ENCODE results near the gene ESR1. TPM values are rescaled to one million over a fixed set of nuclear protein-coding genes. Genes with fewer than 3 reads are reported as not detected.
"Not testable (repeated sequence)": the region's sequence is repeated elsewhere in the genome, so short reads cannot be mapped to it uniquely, and the experiment has no call there.

ESR1 gene
- total RNA-seq, 2 donors from 2014 or later = 2.4 to 3.9 TPM

DNA sequence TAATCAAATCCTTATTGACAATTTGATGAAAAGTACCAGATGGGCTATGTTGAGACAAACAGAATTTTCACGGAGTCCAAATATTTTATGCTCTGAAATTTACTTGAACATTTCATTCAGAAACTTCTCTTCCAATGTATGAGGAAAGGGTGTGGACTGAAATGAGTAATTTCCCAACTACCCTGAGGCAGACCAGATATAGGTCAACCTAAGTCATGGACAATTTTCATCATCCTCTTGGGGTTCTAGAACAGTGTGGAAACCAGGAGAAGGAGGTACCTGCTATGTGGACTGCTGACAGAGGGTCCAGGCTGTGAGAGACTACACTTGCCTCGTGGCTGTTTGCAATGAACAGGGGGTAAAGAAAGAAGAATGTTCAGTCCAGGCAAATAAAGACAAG, 323.0 kb downstream of the ESR1 start:
- H3K4me1 Mint-ChIP-seq = peaks cover 4% of the 10 kb centered on the region
- no peak overlapping the region for H3K27ac Mint-ChIP-seq
- H3K9me3 ChIP-seq (ENCODE audit: control insufficient read depth, low read length, poor library complexity, severe bottlenecking) = no peaks in the 10 kb centered on the region
- ATAC-seq (no peak), DNase-seq (no peak)
- H3K27me3 Mint-ChIP-seq = no peaks in the 10 kb centered on the region
- no peak overlapping the region for H3K4me3 Mint-ChIP-seq
- H3K36me3 Mint-ChIP-seq (ENCODE audit: low read depth) = peaks cover 11% of the 10 kb centered on the region

- H3K4me1 Mint-ChIP-seq = peaks cover 7% of the 10 kb centered on the region
- no peak for ATAC-seq
- H3K9me3 ChIP-seq (ENCODE audit: control insufficient read depth, low read length, poor library complexity, severe bottlenecking) = no peaks in the 10 kb centered on the region
- H3K27ac Mint-ChIP-seq = peak overlapping the region; percentile 11
- H3K36me3 Mint-ChIP-seq (ENCODE audit: low read depth) = peaks cover 11% of the 10 kb centered on the region
- no peaks in the 10 kb centered on the region for H3K27me3 Mint-ChIP-seq
- no peak for DNase-seq
- no peak overlapping the region for H3K4me3 Mint-ChIP-seq
Measured at GRCh38 chr6:152135755-152136448, 328.4 kb downstream of the ESR1 start.

- Mint-ChIP-seq H3K36me3 (ENCODE audit: low read depth) (peaks cover 11% of the 10 kb centered on the region), H3K27ac (no peak overlapping the region), H3K4me1 (peaks cover 7% of the 10 kb centered on the region), H3K27me3 (no peaks in the 10 kb centered on the region), H3K4me3 (no peak overlapping the region)
- no peaks in the 10 kb centered on the region for H3K9me3 ChIP-seq (ENCODE audit: control insufficient read depth, low read length, poor library complexity, severe bottlenecking)
- DNase-seq (no peak), ATAC-seq (no peak)
Measured at GRCh38 chr6:152136449-152136825, 329.0 kb downstream of the ESR1 start.

DNA sequence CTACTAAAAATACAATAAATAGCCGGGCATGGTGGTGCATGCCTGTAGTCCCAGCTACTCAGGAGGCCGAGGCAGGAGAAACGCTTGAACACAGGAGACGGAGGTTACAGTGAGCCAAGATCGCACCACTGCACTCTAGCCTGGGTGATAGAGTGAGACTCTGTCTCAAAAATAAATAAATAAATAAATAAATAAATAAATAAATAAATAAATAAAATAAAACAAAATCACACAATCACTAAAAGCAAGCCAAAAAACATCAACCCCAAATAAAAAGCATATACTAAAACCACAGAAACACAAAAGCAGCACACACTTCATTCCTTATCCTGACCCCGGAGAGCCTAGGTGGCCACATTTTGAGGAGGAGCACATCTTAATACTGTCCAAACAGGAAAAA, 330.9 kb downstream of the ESR1 start:
- not testable (repeated sequence) for DNase-seq; H3K4me3 Mint-ChIP-seq; H3K9me3 ChIP-seq (ENCODE audit: control insufficient read depth, low read length, poor library complexity, severe bottlenecking); ATAC-seq; H3K27ac Mint-ChIP-seq; H3K27me3 Mint-ChIP-seq; H3K4me1 Mint-ChIP-seq
- peaks cover 11% of the 10 kb centered on the region for H3K36me3 Mint-ChIP-seq (ENCODE audit: low read depth)

- H3K36me3 Mint-ChIP-seq (ENCODE audit: low read depth) = peaks cover 9% of the 10 kb centered on the region
- ATAC-seq = no peak
- peaks cover 6% of the 10 kb centered on the region for H3K4me1 Mint-ChIP-seq
- no peak for DNase-seq
- no peak overlapping the region for H3K4me3 Mint-ChIP-seq
- no peaks in the 10 kb centered on the region for H3K9me3 ChIP-seq (ENCODE audit: control insufficient read depth, low read length, poor library complexity, severe bottlenecking)
- H3K27ac Mint-ChIP-seq = no peak overlapping the region
- H3K27me3 Mint-ChIP-seq = no peaks in the 10 kb centered on the region
Measured at GRCh38 chr6:152142105-152142504, 334.6 kb downstream of the ESR1 start.

- no peaks in the 10 kb centered on the region for H3K27me3 Mint-ChIP-seq
- no peak overlapping the region for H3K4me3 Mint-ChIP-seq
- H3K9me3 ChIP-seq (ENCODE audit: control insufficient read depth, low read length, poor library complexity, severe bottlenecking) = no peaks in the 10 kb centered on the region
- H3K36me3 Mint-ChIP-seq (ENCODE audit: low read depth) = peaks cover 14% of the 10 kb centered on the region
- no peak for DNase-seq
- H3K4me1 Mint-ChIP-seq = peaks cover 11% of the 10 kb centered on the region
- no peak overlapping the region for H3K27ac Mint-ChIP-seq
- ATAC-seq = no peak
Measured at GRCh38 chr6:152143359-152143758, 335.9 kb downstream of the ESR1 start.

DNA sequence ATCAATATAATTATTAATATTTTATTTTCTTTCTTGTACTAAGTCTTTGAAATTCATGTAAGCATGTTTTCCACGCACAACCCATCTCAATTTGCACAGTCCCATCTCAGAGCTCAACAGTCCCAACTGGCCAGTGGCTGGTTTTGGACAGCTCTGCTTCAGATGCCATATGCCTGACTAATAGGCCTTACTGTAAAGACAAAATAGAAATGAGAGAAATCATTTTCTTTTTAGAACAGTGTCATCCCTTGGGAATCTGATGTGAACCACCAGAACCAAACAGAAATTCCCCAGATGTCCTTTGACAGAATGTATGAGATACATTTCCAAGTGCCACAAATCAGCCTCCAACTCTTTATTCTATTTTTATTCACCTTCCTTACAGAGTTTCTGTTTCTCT, 338.9 kb downstream of the ESR1 start:
- no peak overlapping the region for H3K27ac Mint-ChIP-seq

DNA sequence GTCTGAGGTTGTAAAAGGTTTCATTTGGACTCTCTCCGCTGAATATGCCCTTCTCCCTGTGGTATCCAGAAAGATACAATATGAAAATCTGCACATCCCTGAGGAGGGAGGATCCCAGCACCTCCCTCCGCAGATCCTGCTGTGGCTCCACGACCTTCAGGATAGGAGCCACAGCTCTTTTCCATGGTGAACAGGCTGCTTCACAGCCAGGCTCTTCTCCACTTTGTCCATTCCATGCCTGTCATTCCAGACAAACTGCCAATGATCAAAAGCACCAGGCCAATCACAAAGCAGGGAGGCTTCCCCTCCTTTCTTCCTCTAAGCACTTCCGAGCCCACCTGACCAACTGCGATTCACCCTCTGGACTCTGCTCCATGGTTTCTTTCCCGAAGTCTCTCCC, 339.8 kb downstream of the ESR1 start:
- peak overlapping the region; percentile 87 for H3K27ac Mint-ChIP-seq
- H3K9me3 ChIP-seq (ENCODE audit: control insufficient read depth, low read length, poor library complexity, severe bottlenecking) = no peaks in the 10 kb centered on the region
- H3K36me3 Mint-ChIP-seq (ENCODE audit: low read depth) = peaks cover 16% of the 10 kb centered on the region
- no peak overlapping the region for H3K4me3 Mint-ChIP-seq
- H3K4me1 Mint-ChIP-seq = peaks cover 11% of the 10 kb centered on the region
- DNase-seq (no peak), ATAC-seq (no peak)
- H3K27me3 Mint-ChIP-seq = no peaks in the 10 kb centered on the region

More for the DNA sequence above, 338.9 kb downstream of the ESR1 start:
- DNase-seq (no peak), ATAC-seq (no peak)
- Mint-ChIP-seq H3K4me3 (no peak overlapping the region), H3K36me3 (ENCODE audit: low read depth) (peaks cover 16% of the 10 kb centered on the region), H3K27me3 (no peaks in the 10 kb centered on the region), H3K4me1 (peaks cover 11% of the 10 kb centered on the region)
- no peaks in the 10 kb centered on the region for H3K9me3 ChIP-seq (ENCODE audit: control insufficient read depth, low read length, poor library complexity, severe bottlenecking)

- H3K9me3 ChIP-seq (ENCODE audit: control insufficient read depth, low read length, poor library complexity, severe bottlenecking) = no peaks in the 10 kb centered on the region
- DNase-seq (no peak), ATAC-seq (no peak)
- no peak overlapping the region for H3K4me3 Mint-ChIP-seq
- H3K27ac Mint-ChIP-seq = peak overlapping the region; percentile 87
- H3K36me3 Mint-ChIP-seq (ENCODE audit: low read depth) = peaks cover 16% of the 10 kb centered on the region
- no peaks in the 10 kb centered on the region for H3K27me3 Mint-ChIP-seq
- peaks cover 11% of the 10 kb centered on the region for H3K4me1 Mint-ChIP-seq
Measured at GRCh38 chr6:152148412-152148811, 340.9 kb downstream of the ESR1 start.

- Mint-ChIP-seq H3K36me3 (ENCODE audit: low read depth) (peaks cover 16% of the 10 kb centered on the region), H3K27me3 (no peaks in the 10 kb centered on the region), H3K4me1 (peaks cover 11% of the 10 kb centered on the region), H3K27ac (no peak overlapping the region), H3K4me3 (no peak overlapping the region)
- no peaks in the 10 kb centered on the region for H3K9me3 ChIP-seq (ENCODE audit: control insufficient read depth, low read length, poor library complexity, severe bottlenecking)
- ATAC-seq = no peak
- no peak for DNase-seq
Measured at GRCh38 chr6:152150196-152150595, 342.7 kb downstream of the ESR1 start.

GRCh38 chr6:152151920-152152319, 344.4 kb downstream of the ESR1 start:
- DNase-seq = no peak
- H3K27me3 Mint-ChIP-seq = no peaks in the 10 kb centered on the region
- H3K27ac Mint-ChIP-seq = no peak overlapping the region
- no peak for ATAC-seq
- no peak overlapping the region for H3K4me3 Mint-ChIP-seq
- no peaks in the 10 kb centered on the region for H3K9me3 ChIP-seq (ENCODE audit: control insufficient read depth, low read length, poor library complexity, severe bottlenecking)
- peaks cover 17% of the 10 kb centered on the region for H3K36me3 Mint-ChIP-seq (ENCODE audit: low read depth)
- H3K4me1 Mint-ChIP-seq = peaks cover 7% of the 10 kb centered on the region

GRCh38 chr6:152154559-152155356, 347.3 kb downstream of the ESR1 start:
- Mint-ChIP-seq H3K27ac (no peak overlapping the region), H3K4me1 (peaks cover 6% of the 10 kb centered on the region), H3K4me3 (no peak overlapping the region)

DNA sequence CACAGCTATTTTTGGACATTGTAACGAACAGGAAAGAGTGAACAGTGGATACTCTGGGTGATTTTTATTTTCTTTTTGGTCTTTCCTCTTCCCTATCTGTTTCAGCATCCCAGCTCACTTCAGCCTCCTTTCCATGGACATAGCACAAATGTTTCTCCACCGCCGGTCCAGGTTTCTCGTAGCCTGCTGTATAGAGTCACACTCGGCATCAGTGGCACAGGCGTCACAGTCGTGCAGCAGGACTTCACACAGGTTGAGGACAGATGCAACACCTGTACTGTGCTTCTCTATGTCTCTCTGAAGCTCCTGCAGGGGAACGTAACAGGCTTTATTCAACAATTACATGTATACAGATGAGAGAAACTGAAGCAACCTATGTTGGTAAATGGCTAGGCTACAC, 348.3 kb downstream of the ESR1 start:
- Mint-ChIP-seq H3K4me3 (no peak overlapping the region), H3K4me1 (peaks cover 10% of the 10 kb centered on the region), H3K27me3 (no peaks in the 10 kb centered on the region), H3K36me3 (ENCODE audit: low read depth) (peaks cover 7% of the 10 kb centered on the region), H3K27ac (no peak overlapping the region)
- no peaks in the 10 kb centered on the region for H3K9me3 ChIP-seq (ENCODE audit: control insufficient read depth, low read length, poor library complexity, severe bottlenecking)
- DNase-seq = no peak
- no peak for ATAC-seq

More at GRCh38 chr6:152154559-152155356, 347.3 kb downstream of the ESR1 start:
- ATAC-seq (no peak), DNase-seq (no peak)
- no peaks in the 10 kb centered on the region for H3K27me3 Mint-ChIP-seq
- H3K36me3 Mint-ChIP-seq (ENCODE audit: low read depth) = peaks cover 7% of the 10 kb centered on the region
- no peaks in the 10 kb centered on the region for H3K9me3 ChIP-seq (ENCODE audit: control insufficient read depth, low read length, poor library complexity, severe bottlenecking)

- peaks cover 17% of the 10 kb centered on the region for H3K36me3 Mint-ChIP-seq (ENCODE audit: low read depth)
- H3K9me3 ChIP-seq (ENCODE audit: control insufficient read depth, low read length, poor library complexity, severe bottlenecking) = no peaks in the 10 kb centered on the region
- DNase-seq (no peak), ATAC-seq (peak; percentile 86)
- peak overlapping the region; percentile 96 for H3K27ac Mint-ChIP-seq
- H3K4me1 Mint-ChIP-seq = peaks cover 20% of the 10 kb centered on the region
- no peaks in the 10 kb centered on the region for H3K27me3 Mint-ChIP-seq
- no peak overlapping the region for H3K4me3 Mint-ChIP-seq
Measured at GRCh38 chr6:152160346-152160745, 352.9 kb downstream of the ESR1 start.

Measured in T-helper 17 cell (primary cell).